Ovary (tissue), 9 donors: ENCODE data around the gene SNRPB. TPM values are rescaled to one million over a fixed set of nuclear protein-coding genes. Genes with fewer than 3 reads are reported as not detected.

ENCODE experiments used
- DNase-seq, 5 donors: peaks; one replicate each; pipeline ENCODE4 v3.0.0-alpha.2; 2019 to 2020
- H3K27ac ChIP-seq, 2 donors: fragments of 200-600 bp; one replicate each; pipeline versions ENCODE4 v1.5.1 to v1.8.0; 2019 to 2022
- H3K27me3 ChIP-seq: fragments of 200-600 bp; one replicate; pipeline ENCODE4 v1.8.0; 2022
- H3K36me3 ChIP-seq: fragments of 200-600 bp; sonication (generic); one replicate; pipeline ENCODE4 v1.5.1; 2019
- H3K4me1 ChIP-seq: one replicate; pipeline ENCODE4 v1.8.1; 2013; ENCODE audit warnings: mild to moderate bottlenecking, moderate library complexity; ENCODE audit not compliant: insufficient read depth
- H3K4me3 ChIP-seq: fragments of 200-600 bp; sonication (generic); one replicate; pipeline ENCODE4 v1.5.1; 2017
- H3K9me3 ChIP-seq, 2 donors: fragments of 200-600 bp in 1 of 2; sonication (generic) in 1 of 2; one replicate each; pipeline versions ENCODE4 v1.5.1 to v1.8.1; 2013 to 2019; ENCODE audit warnings: mild to moderate bottlenecking in 1 of 2, moderate library complexity in 1 of 2
- CTCF ChIP-seq, 3 donors: fragments of 450-650 bp in 2 of 3; fragments of 200-600 bp in 1 of 3; IDR thresholded peaks; one replicate each; pipeline versions ENCODE4 v1.5.1 to v1.8.0; 2016 to 2022; ENCODE audit warnings: antibody characterized with exemption in 3 of 3, mild to moderate bottlenecking in 1 of 3
- EP300 ChIP-seq: sonication (generic); formaldehyde crosslinking; IDR thresholded peaks from one replicate; pipeline ENCODE4 v1.6.1; 2017; ENCODE audit warnings: antibody characterized with exemption
- POLR2A ChIP-seq: fragments of 450-650 bp; IDR thresholded peaks from one replicate; pipeline ENCODE4 v1.6.1; 2017; ENCODE audit warnings: antibody characterized with exemption, mild to moderate bottlenecking, moderate library complexity
- WGBS, 3 donors: extraction: QIAGEN DNeasy Blood & Tissue Kit in 1 of 3; methylation state at CpG; one replicate each; pipeline versions ENCODE4 v1.1.5 to v1.1.7; 2013 to 2017; 5-methylcytosine and 5-hydroxymethylcytosine counted together
- intact Hi-C, 4 donors: fragments of 100-400 bp; cut with DNase I; formaldehyde crosslinking; loops; one replicate each; pipeline versions ENCODE4 v1.11.0 to v1.15.1; 2022 to 2023
- polyA plus RNA-seq, 2 donors: library from polyadenylated mRNA; stranded (reverse); fragments of 200-250 nt in 1 of 2; fragments of 350-450 nt in 1 of 2; fragmentation: Illumina TruSeq in 1 of 2; extraction: RNeasy Lipid Tissue Mini Kit (QIAGEN cat#74804) in 1 of 2; gene quantifications; one replicate each; pipeline ENCODE4 v1.2.3, GENCODE V29; 2013 to 2014
- total RNA-seq, 7 donors: library from RNA; depleted of rRNA in 2 of 7; stranded (reverse); fragments of >200 nt in 2 of 7; fragmentation: NEBNext Ultra II Directional in 3 of 7; extraction: Animal tissue kit (Norgen Biotek cat#: 25700) in 3 of 7; gene quantifications; one replicate each; pipeline versions ENCODE4 v1.1.0 to v1.2.4, GENCODE V29; 2016 to 2023
- donor health status: DM: no; HTN: no; CAD: no; lungs with moderate emphysema.
- donor health status: DM: no; HTN: no; CAD: no.
- donor health status: Bipolar disorder and iron deficiency.
- donor health status: DM: yes; HTN: yes; CAD: no.
- donor health status: DM: no; HTN: no; CAD: no.
- donor health status: DM: yes; HTN: yes; CAD: no.

Gene SNRPB
- total and polyA plus RNA-seq, 9 donors, result 41.6 to 170 (median 117) TPM

- DNase-seq, result no peak
- H3K4me3 ChIP-seq, result no peak overlapping the region
- H3K4me1 ChIP-seq, result no peaks in the 10 kb centered on the region
- no peak overlapping the region for H3K27ac ChIP-seq
- intact Hi-C loops, result no loop called here
- no peaks in the 10 kb centered on the region for H3K9me3 ChIP-seq
- H3K27me3 ChIP-seq, result no peaks in the 10 kb centered on the region
- no peak for TF ChIP-seq EP300
- TF ChIP-seq POLR2A, result no peak
- TF ChIP-seq CTCF (IDR thresholded peaks at IDR 0.05), result no peak
- H3K36me3 ChIP-seq, result no peaks in the 10 kb centered on the region
- 74 to 92% (median 81%) methylated on average over 5 of the region's 5 CpGs for WGBS, 3 donors
These were observed 49.3 kb downstream of the SNRPB start for GRCh38 chr20:2421247-2421646.

DNA sequence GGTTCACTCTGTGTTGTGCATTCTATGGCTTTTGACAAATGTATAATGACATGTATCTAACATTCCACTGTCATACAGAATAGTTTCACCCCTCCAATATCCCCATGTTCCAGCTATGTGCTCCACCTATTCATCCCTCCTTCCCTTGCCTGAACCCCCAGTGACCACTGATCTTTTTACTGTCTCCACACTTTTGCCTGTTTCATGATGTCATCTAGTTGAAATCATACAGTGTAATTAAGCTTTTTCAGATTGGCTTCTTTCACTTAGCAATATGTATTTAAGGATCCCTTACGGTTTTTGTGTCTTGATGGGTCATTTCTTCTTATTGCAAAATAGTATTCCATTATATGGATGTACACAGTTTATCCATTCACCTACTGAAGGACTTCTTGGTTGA, 50.1 kb downstream of the SNRPB start:
- DNase-seq, result no peak
- Histone ChIP-seq H3K4me1 (no peaks in the 10 kb centered on the region), H3K27me3 (no peaks in the 10 kb centered on the region), H3K27ac (no peak overlapping the region), H3K36me3 (no peaks in the 10 kb centered on the region), H3K9me3 (no peaks in the 10 kb centered on the region), H3K4me3 (no peak overlapping the region)
- WGBS, 3 donors, result 44 to 70% (median 60%) methylated on average over 1 of the region's 1 CpG
- TF ChIP-seq CTCF (IDR thresholded peaks at IDR 0.05) (no peak), POLR2A (no peak), EP300 (no peak)
- intact Hi-C loops, result no loop called here

DNA sequence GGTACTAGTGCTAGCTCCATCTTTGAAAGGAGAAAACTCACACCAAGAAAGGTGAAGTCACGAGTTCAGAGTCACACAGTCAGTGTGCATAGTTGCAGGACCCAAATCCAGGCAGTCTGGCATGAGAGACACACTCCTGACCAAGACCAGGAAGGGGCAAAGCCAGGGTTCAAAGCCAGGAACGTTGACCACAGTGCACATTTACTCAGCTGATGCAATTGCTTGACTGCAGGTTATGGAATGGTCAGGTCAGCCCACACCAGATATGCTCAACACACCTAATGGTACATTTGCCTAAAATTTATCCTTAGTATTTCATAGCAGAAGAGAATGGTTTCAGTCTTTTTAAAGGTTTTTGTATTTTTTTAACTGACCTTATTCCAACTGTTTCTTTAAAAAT, 52.2 kb downstream of the SNRPB start:
- TF ChIP-seq CTCF (IDR thresholded peaks at IDR 0.05), result no peak
- TF ChIP-seq EP300, result no peak
- TF ChIP-seq POLR2A, result no peak
- Histone ChIP-seq H3K27me3 (no peaks in the 10 kb centered on the region), H3K4me1 (no peaks in the 10 kb centered on the region), H3K27ac (no peak overlapping the region), H3K36me3 (no peaks in the 10 kb centered on the region), H3K4me3 (no peak overlapping the region), H3K9me3 (no peaks in the 10 kb centered on the region)
- intact Hi-C loops, result no loop called here
- no peak for DNase-seq
- 35 to 43% (median 39%) methylated on average over 2 of the region's 2 CpGs for WGBS, 3 donors

DNA sequence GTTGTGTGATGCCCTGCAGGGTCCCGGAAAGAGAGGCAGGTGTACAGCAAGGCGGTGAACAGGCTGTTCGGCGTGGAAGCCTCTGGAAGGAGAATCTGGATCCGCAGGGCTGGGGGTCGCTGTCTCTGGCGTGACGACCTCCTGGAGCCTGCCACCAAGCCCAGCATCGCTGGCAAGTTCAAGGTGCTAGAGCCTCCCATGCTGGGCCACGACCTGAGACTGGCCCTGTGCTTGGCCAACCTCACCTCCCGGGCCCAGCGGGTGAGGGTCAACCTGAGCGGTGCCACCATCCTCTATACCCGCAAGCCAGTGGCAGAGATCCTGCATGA, 53.4 kb downstream of the SNRPB start:
- DNase-seq, result no peak
- H3K36me3 ChIP-seq, result no peaks in the 10 kb centered on the region
- H3K9me3 ChIP-seq, result no peaks in the 10 kb centered on the region
- TF ChIP-seq POLR2A (no peak), CTCF (IDR thresholded peaks at IDR 0.05) (no peak), EP300 (no peak)
- intact Hi-C loops, result no loop called here
- H3K27me3 ChIP-seq, result no peaks in the 10 kb centered on the region
- 74 to 85% (median 80%) methylated on average over 13 to 14 of the region's 14 CpGs for WGBS, 3 donors
- H3K4me1 ChIP-seq, result no peaks in the 10 kb centered on the region
- H3K27ac ChIP-seq, result no peak overlapping the region
- no peak overlapping the region for H3K4me3 ChIP-seq
